Bronchial epithelial cell (primary cell): Measurements from ENCODE around the gene CFAP299. TPM values are rescaled to one million over a fixed set of nuclear protein-coding genes. Genes with fewer than 3 reads are reported as not detected.

ENCODE experiments used
- DNase-seq: peaks from one replicate; pipeline ENCODE4 v3.0.0-alpha.2; 2010; ENCODE audit warnings: low read depth
- FAIRE-seq: peaks from 2 replicates; lab custom pipeline; 2011; peaks lifted over from hg19 to GRCh38; lab: Jason Lieb, UNC
- H3K27me3 ChIP-seq: 2 replicates; pipeline ENCODE4 v1.5.1; 2011; ENCODE audit warnings: low read length; ENCODE audit not compliant: control insufficient read depth, insufficient read depth
- H3K36me3 ChIP-seq: 2 replicates; pipeline ENCODE4 v1.5.1; 2011; ENCODE audit warnings: low read length; ENCODE audit not compliant: control insufficient read depth, insufficient read depth
- H3K4me3 ChIP-seq: 2 replicates; pipeline ENCODE4 v1.5.1; 2011; ENCODE audit warnings: mild to moderate bottlenecking, low read depth, low read length, control low read depth
- CTCF ChIP-seq: IDR thresholded peaks from 2 replicates; pipeline ENCODE4 v1.5.1; 2011; ENCODE audit warnings: mild to moderate bottlenecking, moderate library complexity, low read length, control low read depth, inconsistent platforms; ENCODE audit not compliant: insufficient read depth, severe bottlenecking
- total RNA-seq: library from RNA; depleted of rRNA; stranded (reverse); fragments of >200 nt; gene quantifications from 2 replicates; pipeline ENCODE4 v1.2.1, GENCODE V29; 2014

The CFAP299 gene
- total RNA-seq, 1 donor from 2014 or later = 0.26 TPM

DNA sequence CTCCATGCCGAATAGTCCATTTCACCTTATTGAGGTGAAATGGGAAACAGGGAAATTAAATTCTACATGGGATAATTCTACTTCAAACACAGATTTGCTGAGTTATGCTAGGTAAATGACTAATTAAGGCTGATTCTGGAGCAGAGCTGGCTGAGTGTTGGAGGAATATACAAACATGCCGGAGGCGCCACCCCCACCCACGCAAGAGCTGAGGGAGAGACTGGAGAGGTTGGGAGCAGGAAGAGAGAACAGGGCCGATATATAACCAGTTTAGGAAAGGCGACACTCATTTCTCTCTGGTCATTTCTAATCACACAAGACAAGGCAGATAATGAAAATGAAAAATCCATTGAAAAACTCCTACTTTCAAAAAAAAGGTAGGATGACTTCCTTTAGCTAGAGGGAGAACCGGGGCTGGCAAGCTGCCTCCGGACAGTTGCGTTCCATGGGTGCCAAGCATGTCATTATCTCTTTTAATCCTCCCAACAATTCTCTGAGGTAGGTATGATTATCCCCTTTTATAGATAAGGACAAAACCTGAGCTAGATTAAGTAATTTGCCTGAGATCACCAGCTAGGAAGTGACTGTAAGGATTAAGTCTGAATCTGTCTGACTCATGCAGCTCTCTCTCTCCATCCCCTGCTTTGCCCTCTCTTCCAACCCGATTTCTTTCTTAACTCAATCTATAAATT, 27.6 kb upstream of the CFAP299 start:
- H3K27me3 ChIP-seq = no peaks in the 10 kb centered on the region
- DNase-seq (peak; percentile 93), FAIRE-seq (no peak)
- H3K36me3 ChIP-seq = no peaks in the 10 kb centered on the region
- peak overlapping the region; percentile 6 for H3K4me3 ChIP-seq
- no peak for TF ChIP-seq CTCF

DNA sequence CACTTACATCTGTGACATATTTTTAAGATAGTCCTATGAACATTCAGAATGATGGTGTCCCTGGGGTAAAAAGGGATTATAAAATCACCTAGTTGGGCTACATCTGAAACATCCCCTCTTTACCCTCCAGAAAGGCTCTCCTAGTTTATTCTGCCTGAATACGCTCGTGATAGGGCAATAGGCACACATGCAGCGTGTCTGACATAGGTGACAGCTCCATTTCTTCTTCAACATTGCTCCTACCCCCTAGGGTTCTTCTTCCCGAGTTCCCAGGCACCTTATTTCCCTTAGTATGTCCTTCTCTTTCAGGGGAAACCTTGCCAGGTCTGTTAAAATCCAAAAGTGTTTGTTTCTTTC, 27.1 kb upstream of the CFAP299 start:
- no peak for TF ChIP-seq CTCF
- no peaks in the 10 kb centered on the region for H3K36me3 ChIP-seq
- no peak for FAIRE-seq
- no peaks in the 10 kb centered on the region for H3K27me3 ChIP-seq
- no peak for DNase-seq
- no peak overlapping the region for H3K4me3 ChIP-seq

GRCh38 chr4:80309294-80310004, 26.1 kb upstream of the CFAP299 start:
- FAIRE-seq (no peak), DNase-seq (peak; percentile 94)
- no peak for TF ChIP-seq CTCF
- H3K27me3 ChIP-seq = no peaks in the 10 kb centered on the region
- H3K4me3 ChIP-seq = no peak overlapping the region
- H3K36me3 ChIP-seq = no peaks in the 10 kb centered on the region

- H3K36me3 ChIP-seq = no peaks in the 10 kb centered on the region
- DNase-seq (no peak), FAIRE-seq (no peak)
- TF ChIP-seq CTCF = no peak
- H3K27me3 ChIP-seq = no peaks in the 10 kb centered on the region
- no peak overlapping the region for H3K4me3 ChIP-seq
Observed at GRCh38 chr4:80311130-80311529, 24.4 kb upstream of the CFAP299 start.

DNA sequence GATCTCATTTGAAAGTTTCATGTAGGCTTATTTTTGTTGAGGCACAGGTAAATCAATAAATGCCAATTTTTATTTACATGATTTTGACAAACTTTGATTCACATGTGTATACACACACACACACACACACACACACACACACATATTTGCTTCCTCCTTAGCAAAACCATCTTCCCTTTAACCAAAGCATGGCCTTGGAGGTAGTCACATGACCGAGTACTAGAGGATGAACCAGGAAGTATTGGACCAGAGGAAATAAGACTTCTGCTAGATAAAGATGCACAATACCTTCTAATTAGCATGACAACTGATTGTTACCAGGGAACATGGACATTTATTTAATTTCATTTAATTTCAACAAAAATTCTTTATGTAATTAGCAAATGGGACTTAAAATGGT, 23.4 kb upstream of the CFAP299 start:
- no peaks in the 10 kb centered on the region for H3K36me3 ChIP-seq
- FAIRE-seq (no peak), DNase-seq (no peak)
- no peaks in the 10 kb centered on the region for H3K27me3 ChIP-seq
- no peak for TF ChIP-seq CTCF
- no peak overlapping the region for H3K4me3 ChIP-seq
